H1 (cell line): Measurements from ENCODE around the gene KRT13. TPM values are rescaled to one million over a fixed set of nuclear protein-coding genes. Genes with fewer than 3 reads are reported as not detected.
A peak's percentile ranks its signal among the peaks of the same experiment; 100 is the strongest.

Experiments used
- CTCF ChIA-PET: fragments of 300-600 bp; sonication (Branson Sonifier 250); formaldehyde crosslinking; loops from one replicate; lab custom pipeline; 2021; ENCODE audit not compliant: partially characterized antibody; lab: Charles Lee
- POLR2A ChIA-PET: fragments of 300-600 bp; sonication (Branson Sonifier 250); formaldehyde crosslinking; loops from one replicate; lab custom pipeline; 2021; ENCODE audit warnings: inconsistent platforms; ENCODE audit not compliant: partially characterized antibody; lab: Charles Lee
- DNase-seq, 2 experiments: peaks; one replicate each; pipeline versions ENCODE4 v3.0.0 to v3.0.0-alpha.2; 2010 to 2022; ENCODE audit warnings: low spot score in 2 of 2, low read depth in 1 of 2, mixed read lengths in 1 of 2
- FAIRE-seq: peaks from 2 replicates; lab custom pipeline; 2011; peaks lifted over from hg19 to GRCh38; lab: Jason Lieb, UNC
- H2AFZ ChIP-seq: 2 replicates; pipeline ENCODE4 v1.8.1; 2012; ENCODE audit warnings: low read length, inconsistent platforms
- H2AK5ac ChIP-seq: 2 replicates; pipeline ENCODE4 v1.6.1; 2013; ENCODE audit warnings: low read depth, low read length
- H2BK120ac ChIP-seq: replicated peaks from 2 replicates; pipeline ENCODE3; 2013; ENCODE audit warnings: low read depth, low read length, inconsistent platforms
- H2BK12ac ChIP-seq: 2 replicates; pipeline ENCODE4 v1.6.1; 2013; ENCODE audit warnings: low read depth, low read length
- H2BK15ac ChIP-seq: 2 replicates; pipeline ENCODE4 v1.6.1; 2013; ENCODE audit warnings: low read length
- H2BK20ac ChIP-seq: 2 replicates; pipeline ENCODE4 v1.6.1; 2013; ENCODE audit warnings: low read length
- H2BK5ac ChIP-seq: 2 replicates; pipeline ENCODE4 v1.6.1; 2013; ENCODE audit warnings: low read depth, low read length
- H3K14ac ChIP-seq: 2 replicates; pipeline ENCODE4 v1.6.1; 2013; ENCODE audit warnings: inconsistent platforms; ENCODE audit not compliant: insufficient read length
- H3K18ac ChIP-seq: 2 replicates; pipeline ENCODE4 v1.6.1; 2013; ENCODE audit warnings: low read length; ENCODE audit errors: extremely low read depth
- H3K23ac ChIP-seq: 2 replicates; pipeline ENCODE4 v1.6.1; 2013; ENCODE audit warnings: inconsistent platforms; ENCODE audit not compliant: insufficient read length
- H3K23me2 ChIP-seq: 2 replicates; pipeline ENCODE4 v1.6.1; 2013; ENCODE audit warnings: low read depth, low read length
- H3K27ac ChIP-seq: 2 replicates; pipeline ENCODE4 v1.6.1; 2011; ENCODE audit warnings: low read depth, low read length, inconsistent platforms
- H3K27me3 ChIP-seq, 4 experiments: replicated peaks in 1 of 4; 1 replicate in 1 of 4; 2 replicates in 3 of 4; pipeline versions ENCODE4 v1.6.1 to v1.8.1; 2011 to 2013; ENCODE audit warnings: low read length in 3 of 4, mild to moderate bottlenecking in 3 of 4, inconsistent platforms in 2 of 4, mixed read lengths in 2 of 4, moderate library complexity in 1 of 4; ENCODE audit not compliant: control insufficient read depth in 3 of 4, insufficient read depth in 3 of 4; ENCODE audit errors: extremely low read depth in 1 of 4
- H3K36me3 ChIP-seq, 4 experiments: 2 replicates each; pipeline versions ENCODE4 v1.6.1 to v1.8.1; 2011 to 2013; ENCODE audit warnings: mild to moderate bottlenecking in 4 of 4, low read length in 3 of 4, moderate library complexity in 2 of 4, control low read depth in 1 of 4, inconsistent platforms in 1 of 4; ENCODE audit not compliant: insufficient read depth in 4 of 4, control insufficient read depth in 2 of 4
- H3K4ac ChIP-seq: replicated peaks from 2 replicates; pipeline ENCODE3; 2013; ENCODE audit warnings: low read length, low read depth, mixed read lengths, inconsistent platforms; ENCODE audit not compliant: insufficient read length
- H3K4me1 ChIP-seq, 4 experiments: replicated peaks in 1 of 4; 1 replicate in 1 of 4; 2 replicates in 3 of 4; pipeline versions ENCODE4 v1.6.1 to v1.8.1; 2011 to 2013; ENCODE audit warnings: low read length in 3 of 4, inconsistent platforms in 2 of 4, mixed read lengths in 1 of 4; ENCODE audit not compliant: insufficient read depth in 4 of 4, control insufficient read depth in 3 of 4
- H3K4me2 ChIP-seq, 2 experiments: 2 replicates each; pipeline versions ENCODE4 v1.6.1 to v1.8.1; 2011 to 2013; ENCODE audit warnings: low read depth in 2 of 2, low read length in 2 of 2, control low read depth in 1 of 2, inconsistent platforms in 1 of 2, mild to moderate bottlenecking in 1 of 2; ENCODE audit not compliant: insufficient read depth in 1 of 2
- H3K4me3 ChIP-seq, 4 experiments: fragments of 200-600, 300-600 bp in 1 of 4; sonication (generic), shearing (Covaris generic), sonication (Bioruptor Twin) in 1 of 4; 2 replicates each; pipeline versions ENCODE4 v1.5.1 to v1.8.1; 2011 to 2016; ENCODE audit warnings: low read length in 4 of 4, low read depth in 3 of 4, control low read depth in 2 of 4, inconsistent platforms in 2 of 4, mild to moderate bottlenecking in 2 of 4, mixed read lengths in 1 of 4, moderate library complexity in 1 of 4; ENCODE audit not compliant: insufficient read depth in 2 of 4; ENCODE audit errors: extremely low read depth in 1 of 4
- H3K56ac ChIP-seq: replicated peaks from 2 replicates; pipeline ENCODE3; 2013; ENCODE audit warnings: low read depth, mild to moderate bottlenecking, mixed read lengths, low read length, inconsistent platforms; ENCODE audit not compliant: insufficient read length
- H3K79me1 ChIP-seq: 2 replicates; pipeline ENCODE4 v1.6.1; 2013; ENCODE audit warnings: low read depth, low read length, control low read depth
- H3K79me2 ChIP-seq, 2 experiments: 2 replicates each; pipeline versions ENCODE4 v1.6.1 to v1.8.1; 2012 to 2013; ENCODE audit warnings: low read length in 2 of 2, mild to moderate bottlenecking in 2 of 2, inconsistent platforms in 1 of 2; ENCODE audit not compliant: insufficient read depth in 2 of 2, control insufficient read depth in 1 of 2
- H3K9ac ChIP-seq, 4 experiments: replicated peaks in 1 of 4; 1 replicate in 1 of 4; 2 replicates in 3 of 4; pipeline versions ENCODE4 v1.6.1 to v1.8.1; 2011 to 2013; ENCODE audit warnings: low read depth in 3 of 4, low read length in 3 of 4, control low read depth in 2 of 4, mild to moderate bottlenecking in 2 of 4, moderate library complexity in 2 of 4, inconsistent platforms in 1 of 4; ENCODE audit errors: extremely low read depth in 1 of 4
- H3K9me3 ChIP-seq, 2 experiments: 2 replicates each; pipeline versions ENCODE4 v1.6.1 to v1.8.1; 2012 to 2013; ENCODE audit warnings: mild to moderate bottlenecking in 2 of 2, moderate library complexity in 2 of 2, control low read depth in 1 of 2, inconsistent platforms in 1 of 2, low read depth in 1 of 2, low read length in 1 of 2, mixed read lengths in 1 of 2; ENCODE audit not compliant: insufficient read depth in 2 of 2
- H4K20me1 ChIP-seq, 2 experiments: replicated peaks in 1 of 2; 2 replicates each; pipeline versions ENCODE3 to v1.8.1; 2011 to 2013; ENCODE audit warnings: inconsistent platforms in 2 of 2, low read length in 2 of 2, mild to moderate bottlenecking in 1 of 2; ENCODE audit not compliant: insufficient read depth in 2 of 2, control insufficient read depth in 1 of 2
- H4K5ac ChIP-seq: 2 replicates; pipeline ENCODE4 v1.6.1; 2013; ENCODE audit warnings: low read length, low read depth, mixed read lengths, inconsistent platforms; ENCODE audit not compliant: insufficient read length
- H4K8ac ChIP-seq: 2 replicates; pipeline ENCODE4 v1.8.0; 2013; ENCODE audit warnings: mild to moderate bottlenecking, moderate library complexity, low read length, inconsistent platforms; ENCODE audit not compliant: insufficient read depth; ENCODE audit errors: extremely low read depth
- H4K91ac ChIP-seq: replicated peaks from 2 replicates; pipeline ENCODE3; 2013; ENCODE audit warnings: low read length, mixed read lengths, inconsistent platforms; ENCODE audit not compliant: insufficient read length
- BCL11A ChIP-seq, 2 experiments: IDR thresholded peaks; one replicate each; pipeline ENCODE4 v1.6.1; 2011; ENCODE audit warnings: low read depth in 2 of 2, low read length in 2 of 2, mild to moderate bottlenecking in 2 of 2
- CEBPB ChIP-seq: IDR thresholded peaks from 2 replicates; pipeline ENCODE4 v1.6.1; 2012; ENCODE audit warnings: low read depth, low read length
- CREB1 ChIP-seq: IDR thresholded peaks from 2 replicates; pipeline ENCODE4 v1.6.1; 2012; ENCODE audit warnings: inconsistent platforms
- EGR1 ChIP-seq: IDR thresholded peaks from 2 replicates; pipeline ENCODE4 v1.6.1; 2011; ENCODE audit warnings: low read depth, low read length, borderline replicate concordance
- SAP30 ChIP-seq: fragments of 300-600 bp; sonication (generic); IDR thresholded peaks from 2 replicates; pipeline ENCODE4 v1.7.1; 2012; ENCODE audit warnings: low read length, moderate library complexity, mild to moderate bottlenecking, inconsistent platforms; ENCODE audit not compliant: insufficient read depth, insufficient replicate concordance
- TAF1 ChIP-seq: IDR thresholded peaks from 2 replicates; pipeline ENCODE4 v1.6.1; 2011; ENCODE audit warnings: mild to moderate bottlenecking, low read depth, low read length
- ZNF274 ChIP-seq: IDR thresholded peaks from 2 replicates; pipeline ENCODE4 v1.7.0; 2012; ENCODE audit warnings: low read length, borderline replicate concordance; ENCODE audit errors: extremely low read depth
- WGBS, 2 experiments: shearing (Covaris generic) in 1 of 2; methylation state at CpG; one replicate each; pipeline versions ENCODE4 v1.1.6 to v1.1.7; 2013 to 2015; ENCODE audit warnings: low lambda C conversion rate in 2 of 2, mixed read lengths in 2 of 2, inconsistent platforms in 1 of 2, low coverage in 1 of 2, missing lambda C conversion rate in 1 of 2; ENCODE audit not compliant: insufficient replicate concordance in 2 of 2, insufficient coverage in 1 of 2, insufficient read length in 1 of 2; ENCODE audit errors: extremely low coverage in 1 of 2, missing lambda C conversion rate in 1 of 2; 5-methylcytosine and 5-hydroxymethylcytosine counted together
- polyA plus RNA-seq, 7 experiments: library from polyadenylated mRNA; depleted of rRNA in 3 of 7; stranded (reverse) in 5 of 7; unstranded in 2 of 7; fragments of >200 nt in 5 of 7; fragments of 200-250 nt in 2 of 7; gene quantifications; 1 replicate in 5 of 7; 2 replicates in 1 of 7; 4 replicates in 1 of 7; pipeline versions ENCODE4 v1.2.1 to v1.2.3, GENCODE V29; 2011 to 2013; ENCODE audit warnings: missing spikeins in 2 of 7, mixed read lengths in 2 of 7
- total RNA-seq: library from RNA; stranded (reverse); fragmentation: NEBNext Ultra II Directional; extraction: Animal tissue kit (Norgen Biotek cat#: 25700); gene quantifications from 2 replicates; pipeline ENCODE4 v1.2.1, GENCODE V29; 2021
- TF ChIP-seq, protein P1 (sequence below): IDR thresholded peaks from 2 replicates; pipeline ENCODE4 v1.6.1; 2011; ENCODE audit warnings: low read depth, mild to moderate bottlenecking, low read length; ENCODE audit not compliant: insufficient read depth
- TF ChIP-seq, protein P2 (sequence below): IDR thresholded peaks from 2 replicates; pipeline ENCODE4 v1.6.1; 2012; ENCODE audit warnings: low read length, inconsistent platforms

Gene KRT13
- total and polyA plus RNA-seq, 2 of the 8 experiments (the other 6 are each of a cell fraction or from before 2014, with no cell fraction given), result 0.09 TPM; not detected in 1

GRCh38 chr17:41498276-41498675, 7.1 kb downstream of the KRT13 start:
- H3K79me2 ChIP-seq, result no peaks in the 10 kb centered on the region
- H4K20me1 ChIP-seq, result no peaks in the 10 kb centered on the region
- no peak overlapping the region for H2BK5ac ChIP-seq
- no peak overlapping the region for H3K18ac ChIP-seq
- ChIA-PET POLR2A (interaction anchor here (1.1 to 2.2 kb wide), 5 partner anchors 9 to 51 kb away, joined by 3 to 10 read pairs (median 7); partner anchors contain the start of gene KRT19), CTCF (interaction anchor here (0.6 to 33.9 kb wide), 8 partner anchors 10 to 165 kb away, joined by 3 to 427 read pairs (median 6); partner anchors contain the start of gene KRT36)
- no peaks in the 10 kb centered on the region for H3K79me1 ChIP-seq
- no peaks in the 10 kb centered on the region for H3K27me3 ChIP-seq
- H2AK5ac ChIP-seq, result no peak overlapping the region
- H3K14ac ChIP-seq, result no peak overlapping the region
- no peak overlapping the region for H2AFZ ChIP-seq
- H2BK12ac ChIP-seq, result no peak overlapping the region
- no peak overlapping the region for H2BK120ac ChIP-seq
- no peak overlapping the region for H4K8ac ChIP-seq
- H3K4me2 ChIP-seq, result no peak overlapping the region
- no peak overlapping the region for H2BK15ac ChIP-seq
- H3K23ac ChIP-seq, result no peak overlapping the region
- H4K91ac ChIP-seq, result peak overlapping the region; percentile 7
- no peak overlapping the region for H4K5ac ChIP-seq
- H3K9me3 ChIP-seq, result no peaks in the 10 kb centered on the region
- H3K4me3 ChIP-seq, result no peak overlapping the region
- H3K9ac ChIP-seq, result no peak overlapping the region
- no peak for DNase-seq
- no peak overlapping the region for H3K56ac ChIP-seq
- 90% methylated on average over 6 of the region's 6 CpGs; no CpG with 5 or more reads in 1 of the 2 experiments for WGBS, 2 experiments
- no peak for FAIRE-seq
- H3K36me3 ChIP-seq, result no peaks in the 10 kb centered on the region
- H2BK20ac ChIP-seq, result no peak overlapping the region
- H3K27ac ChIP-seq, result no peak overlapping the region
- peaks cover 0 to 19% (median 12%) of the 10 kb centered on the region in 4 experiments; a peak in 6 of 7 replicates for H3K4me1 ChIP-seq
- no peaks in the 10 kb centered on the region for H3K23me2 ChIP-seq
- no peak overlapping the region for H3K4ac ChIP-seq
- TF ChIP-seq SAP30, result no peak
- TF ChIP-seq, protein P1, sequence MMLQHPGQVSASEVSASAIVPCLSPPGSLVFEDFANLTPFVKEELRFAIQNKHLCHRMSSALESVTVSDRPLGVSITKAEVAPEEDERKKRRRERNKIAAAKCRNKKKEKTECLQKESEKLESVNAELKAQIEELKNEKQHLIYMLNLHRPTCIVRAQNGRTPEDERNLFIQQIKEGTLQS, result no peak
- TF ChIP-seq CREB1, result no peak
- TF ChIP-seq BCL11A (IDR thresholded peaks at IDR 0.05; ENCODE audit: low read depth in 2 of 2, low read length in 2 of 2), result no peak
- TF ChIP-seq ZNF274, result no peak
- TF ChIP-seq, protein P2, sequence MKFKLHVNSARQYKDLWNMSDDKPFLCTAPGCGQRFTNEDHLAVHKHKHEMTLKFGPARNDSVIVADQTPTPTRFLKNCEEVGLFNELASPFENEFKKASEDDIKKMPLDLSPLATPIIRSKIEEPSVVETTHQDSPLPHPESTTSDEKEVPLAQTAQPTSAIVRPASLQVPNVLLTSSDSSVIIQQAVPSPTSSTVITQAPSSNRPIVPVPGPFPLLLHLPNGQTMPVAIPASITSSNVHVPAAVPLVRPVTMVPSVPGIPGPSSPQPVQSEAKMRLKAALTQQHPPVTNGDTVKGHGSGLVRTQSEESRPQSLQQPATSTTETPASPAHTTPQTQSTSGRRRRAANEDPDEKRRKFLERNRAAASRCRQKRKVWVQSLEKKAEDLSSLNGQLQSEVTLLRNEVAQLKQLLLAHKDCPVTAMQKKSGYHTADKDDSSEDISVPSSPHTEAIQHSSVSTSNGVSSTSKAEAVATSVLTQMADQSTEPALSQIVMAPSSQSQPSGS, result no peak
- no peak for TF ChIP-seq TAF1
- TF ChIP-seq CEBPB, result no peak
- TF ChIP-seq EGR1, result no peak
